AG04450 (cell line): Measurements from ENCODE around the gene SMIM24. TPM values are rescaled to one million over a fixed set of nuclear protein-coding genes. Genes with fewer than 3 reads are reported as not detected.
"Not testable (repeated sequence)": the region's sequence is repeated elsewhere in the genome, so short reads cannot be mapped to it uniquely, and the experiment has no call there.

Experiments
- CTCF ChIA-PET: fragments of 300-600, 350-600 bp; formaldehyde crosslinking; extraction: SDS; loops from one replicate; lab custom pipeline; 2022; ENCODE audit warnings: antibody characterized with exemption, inconsistent platforms; lab: Charles Lee
- POLR2A ChIA-PET: fragments of 350-600 bp; formaldehyde crosslinking; extraction: SDS; loops from one replicate; lab custom pipeline; 2021; ENCODE audit warnings: antibody characterized with exemption, inconsistent platforms; lab: Yijun Ruan, JAX
- DNase-seq: peaks from one replicate; pipeline ENCODE4 v3.0.0-alpha.2; 2011; ENCODE audit warnings: low read depth, low spot score
- H3K27ac ChIP-seq: one replicate; pipeline ENCODE4 v1.5.1; 2012; ENCODE audit warnings: low read depth, low read length, control low read depth
- H3K27me3 ChIP-seq: one replicate; pipeline ENCODE4 v1.6.0; 2012; ENCODE audit warnings: low read length; ENCODE audit not compliant: control insufficient read depth, insufficient read depth
- H3K4me3 ChIP-seq: 2 replicates; pipeline ENCODE4 v1.5.1; 2011; ENCODE audit warnings: mild to moderate bottlenecking, low read depth, low read length, control low read depth
- H3K9me3 ChIP-seq: 2 replicates; pipeline ENCODE4 v1.5.1; 2012; ENCODE audit warnings: low read length; ENCODE audit not compliant: control insufficient read depth, insufficient read depth
- CTCF ChIP-seq: IDR thresholded peaks from 2 replicates; pipeline ENCODE4 v1.5.1; 2011; ENCODE audit warnings: low read depth, low read length, control low read depth, inconsistent platforms
- polyA minus RNA-seq: library from RNA; depleted of rRNA, polyadenylated mRNA; stranded (reverse); fragments of >200 nt; gene quantifications from 2 replicates; pipeline ENCODE4 v1.2.3, GENCODE V29; 2011; rRNA and poly(A)+ RNA removed
- polyA plus RNA-seq: library from polyadenylated mRNA; depleted of rRNA; stranded (reverse); fragments of >200 nt; gene quantifications from 2 replicates; pipeline ENCODE4 v1.2.3, GENCODE V29; 2011; rRNA removed

SMIM24 gene
- polyA plus RNA-seq (0.19 TPM in 1 of 2 replicates, not detected in the other), polyA minus RNA-seq (not detected in 2 replicates)

DNA sequence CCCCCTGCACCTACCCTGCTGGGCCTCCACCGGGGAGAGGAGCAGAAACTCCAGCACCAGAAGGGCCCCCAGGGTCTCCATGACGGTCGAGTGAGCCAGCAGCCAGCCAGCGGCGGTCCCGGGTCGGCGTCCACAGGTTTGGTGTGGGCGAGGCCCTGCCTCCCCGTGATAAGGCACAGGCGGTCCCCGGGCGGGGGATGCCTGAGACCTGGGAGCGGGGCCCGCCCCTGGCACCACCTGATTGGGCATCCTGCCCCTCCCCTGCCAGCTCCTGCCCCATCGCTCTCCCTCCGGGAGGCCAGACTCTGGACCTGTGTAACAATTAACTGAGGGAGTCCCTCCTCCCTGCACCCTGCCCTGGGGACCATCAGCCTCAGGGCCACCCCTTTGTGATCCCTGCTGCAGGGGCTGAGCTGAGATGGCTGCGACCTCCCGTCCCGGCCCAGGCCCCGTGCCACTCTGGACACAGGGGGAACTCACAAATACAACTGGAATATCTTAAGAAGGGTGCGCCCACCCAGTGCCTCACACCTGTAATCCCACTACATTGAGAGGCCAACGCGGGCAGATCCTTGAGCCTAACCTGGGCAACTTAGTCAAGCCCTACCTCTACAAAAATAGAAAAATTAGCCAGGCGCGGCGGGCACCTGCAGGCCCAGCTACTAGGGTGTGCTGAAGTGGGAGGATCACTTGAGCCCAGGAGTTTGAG, at the start of gene SMIM24:
Gene SMIM24, minus strand, starts transcription at position 143 of the 709 bp plus-strand sequence. Its CDS starts 62 bp downstream, at position 81.
- TF ChIP-seq CTCF: no peak
- no peak for DNase-seq
- H3K9me3 ChIP-seq: peaks cover 5% of the 10 kb centered on the region; the same call in 1 of the 2 replicates
- H3K27me3 ChIP-seq: peaks cover 21% of the 10 kb centered on the region
- H3K4me3 ChIP-seq: no peak within 1 kb of the TSS
- ChIA-PET POLR2A (no interaction called here), CTCF (interaction anchor here (0.9 to 1.6 kb wide), 2 partner anchors 8 to 51 kb away, joined by 3 read pairs; no protein-coding TSS in a partner anchor)
- no peak within 1 kb of the TSS for H3K27ac ChIP-seq

DNA sequence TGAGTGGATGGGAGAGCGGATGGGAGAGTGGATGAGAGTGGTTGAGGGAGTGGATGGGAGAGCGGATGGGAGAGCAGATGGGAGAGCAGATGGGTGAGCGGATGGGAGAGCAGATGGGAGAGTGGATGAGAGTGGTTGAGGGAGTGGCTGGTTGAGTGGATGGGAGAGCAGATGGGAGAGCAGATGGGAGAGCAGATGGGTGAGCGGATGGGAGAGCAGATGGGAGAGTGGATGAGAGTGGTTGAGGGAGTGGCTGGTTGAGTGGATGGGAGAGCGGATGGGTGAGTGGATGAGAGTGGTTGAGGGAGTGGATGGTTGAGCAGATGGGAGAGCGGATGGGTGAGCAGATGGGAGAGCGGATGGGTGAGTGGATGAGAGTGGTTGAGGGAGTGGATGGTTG, 49.0 kb upstream of the SMIM24 start:
- CTCF ChIA-PET, POLR2A ChIA-PET, H3K9me3 ChIP-seq, H3K27ac ChIP-seq, DNase-seq, H3K4me3 ChIP-seq, H3K27me3 ChIP-seq: not testable (repeated sequence)

GRCh38 chr19:3528539-3529211, 48.4 kb upstream of the SMIM24 start:
- Histone ChIP-seq H3K27me3 (no peaks in the 10 kb centered on the region), H3K9me3 (no peaks in the 10 kb centered on the region; the same call in 1 of the 2 replicates), H3K4me3 (no peak overlapping the region), H3K27ac (no peak overlapping the region)
- POLR2A ChIA-PET: no interaction called here
- no peak for DNase-seq
- TF ChIP-seq CTCF: no peak
- CTCF ChIA-PET: no interaction called here

GRCh38 chr19:3528080-3528479, 47.8 kb upstream of the SMIM24 start:
- H3K27ac ChIP-seq: no peak overlapping the region
- no peak for TF ChIP-seq CTCF
- H3K4me3 ChIP-seq: no peak overlapping the region
- POLR2A ChIA-PET: interaction anchor here (1.3 kb wide), 1 partner anchor 131 kb away, joined by 3 read pairs; no protein-coding TSS in a partner anchor
- no peaks in the 10 kb centered on the region for H3K27me3 ChIP-seq
- no peaks in the 10 kb centered on the region; the same call in 1 of the 2 replicates for H3K9me3 ChIP-seq
- CTCF ChIA-PET: no interaction called here
- no peak for DNase-seq

GRCh38 chr19:3527238-3527910, 47.0 kb upstream of the SMIM24 start:
- H3K27me3 ChIP-seq: no peaks in the 10 kb centered on the region
- no peak overlapping the region for H3K4me3 ChIP-seq
- POLR2A ChIA-PET: interaction anchor here (1.3 kb wide), 1 partner anchor 132 kb away, joined by 3 read pairs; no protein-coding TSS in a partner anchor
- H3K9me3 ChIP-seq: no peaks in the 10 kb centered on the region; the same call in 1 of the 2 replicates
- H3K27ac ChIP-seq: no peak overlapping the region
- CTCF ChIA-PET: no interaction called here
- no peak for DNase-seq
- TF ChIP-seq CTCF: no peak
